AG04449 (cell line): ENCODE data around the gene GHRHR.

Source experiments
- CTCF ChIA-PET: fragments of 350-600 bp; formaldehyde crosslinking; extraction: SDS; loops from one replicate; lab custom pipeline; 2021; ENCODE audit warnings: antibody characterized with exemption; lab: Yijun Ruan, JAX
- POLR2A ChIA-PET: fragments of 400-600, 350-600 bp; formaldehyde crosslinking; extraction: SDS; loops from one replicate; lab custom pipeline; 2020; ENCODE audit warnings: antibody characterized with exemption, inconsistent platforms; lab: Yijun Ruan, JAX
- DNase-seq: peaks from one replicate; pipeline ENCODE4 v3.0.0-alpha.2; 2010; ENCODE audit warnings: low read depth, low spot score
- H3K4me3 ChIP-seq: 2 replicates; pipeline ENCODE4 v1.5.1; 2011; ENCODE audit warnings: low read depth, mild to moderate bottlenecking, control low read depth, low read length
- TF ChIP-seq, protein P1 (sequence below): IDR thresholded peaks from one replicate; pipeline ENCODE4 v1.5.1; 2011; ENCODE audit warnings: mild to moderate bottlenecking, moderate library complexity, low read length, control low read depth, inconsistent platforms; ENCODE audit not compliant: insufficient read depth; ENCODE audit errors: missing control alignments

GHRHR gene

DNA sequence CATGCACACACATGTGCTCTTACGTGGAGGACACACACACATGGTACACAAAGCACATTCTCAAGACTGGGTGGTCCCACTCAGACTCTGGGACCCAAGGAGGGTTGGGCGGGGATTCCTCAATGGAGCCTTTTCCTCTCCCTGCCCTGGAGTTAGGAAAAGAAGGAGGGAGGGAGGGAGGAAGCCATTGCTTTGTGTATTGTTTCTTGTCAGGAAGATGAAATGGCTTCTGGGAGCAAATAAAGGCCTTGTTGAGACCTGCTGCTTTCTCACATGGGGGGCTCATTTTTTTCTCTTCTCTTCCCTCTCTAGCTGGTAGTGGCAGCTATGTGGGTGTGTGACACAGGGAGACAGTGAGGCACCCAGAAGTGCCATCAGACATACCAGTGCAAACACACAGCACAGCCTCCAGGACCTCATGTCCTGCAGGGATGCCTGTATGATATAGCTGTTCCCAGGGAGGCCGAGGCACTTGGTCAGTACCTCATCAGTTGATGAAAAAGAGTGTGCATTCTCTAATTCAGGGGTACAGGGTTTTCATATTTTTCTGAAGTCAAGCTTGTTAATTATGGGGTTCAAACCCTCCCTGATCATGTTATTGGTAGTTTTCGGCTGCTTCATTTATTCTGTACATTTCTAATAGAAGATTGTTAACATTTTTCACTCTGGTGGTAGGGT is 46.4 kb upstream of the GHRHR start:
- TF ChIP-seq, protein P1, sequence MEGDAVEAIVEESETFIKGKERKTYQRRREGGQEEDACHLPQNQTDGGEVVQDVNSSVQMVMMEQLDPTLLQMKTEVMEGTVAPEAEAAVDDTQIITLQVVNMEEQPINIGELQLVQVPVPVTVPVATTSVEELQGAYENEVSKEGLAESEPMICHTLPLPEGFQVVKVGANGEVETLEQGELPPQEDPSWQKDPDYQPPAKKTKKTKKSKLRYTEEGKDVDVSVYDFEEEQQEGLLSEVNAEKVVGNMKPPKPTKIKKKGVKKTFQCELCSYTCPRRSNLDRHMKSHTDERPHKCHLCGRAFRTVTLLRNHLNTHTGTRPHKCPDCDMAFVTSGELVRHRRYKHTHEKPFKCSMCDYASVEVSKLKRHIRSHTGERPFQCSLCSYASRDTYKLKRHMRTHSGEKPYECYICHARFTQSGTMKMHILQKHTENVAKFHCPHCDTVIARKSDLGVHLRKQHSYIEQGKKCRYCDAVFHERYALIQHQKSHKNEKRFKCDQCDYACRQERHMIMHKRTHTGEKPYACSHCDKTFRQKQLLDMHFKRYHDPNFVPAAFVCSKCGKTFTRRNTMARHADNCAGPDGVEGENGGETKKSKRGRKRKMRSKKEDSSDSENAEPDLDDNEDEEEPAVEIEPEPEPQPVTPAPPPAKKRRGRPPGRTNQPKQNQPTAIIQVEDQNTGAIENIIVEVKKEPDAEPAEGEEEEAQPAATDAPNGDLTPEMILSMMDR: no peak
- no peak overlapping the region for H3K4me3 ChIP-seq
- DNase-seq: no peak
- ChIA-PET POLR2A (no interaction called here), CTCF (interaction anchor here (1.3 to 8.5 kb wide), 2 partner anchors 9 to 19 kb away, joined by 4 to 77 read pairs; no protein-coding TSS in a partner anchor)

DNA sequence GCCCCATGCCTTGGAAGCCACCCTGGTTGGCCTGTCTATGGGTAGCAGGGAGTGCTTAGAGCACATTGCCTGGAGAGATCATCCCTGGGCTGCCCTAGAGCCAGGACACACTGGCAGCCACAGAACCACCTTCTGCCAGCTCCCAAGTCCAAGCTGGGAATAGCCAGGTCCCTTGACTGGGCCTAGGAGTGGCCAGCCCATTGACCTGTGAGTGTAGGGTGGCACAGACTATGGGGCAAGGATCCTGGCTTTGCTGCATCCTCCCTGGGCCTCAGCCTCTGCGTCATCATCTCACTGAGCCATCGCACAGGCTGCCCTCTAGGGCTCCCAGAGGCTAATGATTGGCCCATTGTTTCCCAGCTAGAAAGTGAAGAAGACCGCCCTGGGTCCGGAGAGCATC is 45.1 kb upstream of the GHRHR start:
- no peak for DNase-seq
- CTCF ChIA-PET: interaction anchor here (8.5 kb wide), 1 partner anchor 18 kb away, joined by 77 read pairs; no protein-coding TSS in a partner anchor
- TF ChIP-seq, protein P1: no peak

DNA sequence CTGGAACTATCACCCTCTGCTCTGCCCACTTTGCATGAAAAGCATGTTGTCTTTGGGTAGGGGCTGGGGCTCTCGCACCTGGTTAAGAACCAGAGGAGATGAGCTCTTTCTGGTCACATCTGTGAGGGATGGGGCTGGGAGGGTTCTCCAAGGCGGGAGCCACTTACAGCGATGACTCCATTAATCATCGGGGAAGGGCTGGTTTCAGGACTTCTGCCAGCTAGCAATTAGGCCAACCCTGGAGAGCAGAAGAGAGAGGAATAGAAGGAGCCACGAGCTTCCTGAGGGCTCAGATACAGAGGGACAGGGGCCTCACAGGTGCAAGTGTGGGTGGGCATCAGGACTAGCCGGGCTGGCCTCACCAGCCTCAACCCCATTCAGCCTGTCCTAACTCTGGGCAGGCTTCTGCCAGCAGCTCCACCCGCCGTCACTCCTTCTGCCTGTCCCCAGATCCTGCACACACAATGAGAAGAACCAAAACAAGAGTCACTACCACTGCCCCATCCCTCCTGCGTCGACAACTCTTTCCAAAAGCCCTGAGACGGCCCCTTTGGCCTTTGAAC is 43.7 kb upstream of the GHRHR start:
- ChIA-PET CTCF (interaction anchor here (1.2 to 8.5 kb wide), 2 partner anchors 16 to 203 kb away, joined by 6 to 77 read pairs; no protein-coding TSS in a partner anchor), POLR2A (no interaction called here)
- no peak for DNase-seq
- no peak overlapping the region for H3K4me3 ChIP-seq
- TF ChIP-seq, protein P1: no peak

More for the DNA sequence above, 45.1 kb upstream of the GHRHR start:
- POLR2A ChIA-PET: no interaction called here
- H3K4me3 ChIP-seq: no peak overlapping the region

DNA sequence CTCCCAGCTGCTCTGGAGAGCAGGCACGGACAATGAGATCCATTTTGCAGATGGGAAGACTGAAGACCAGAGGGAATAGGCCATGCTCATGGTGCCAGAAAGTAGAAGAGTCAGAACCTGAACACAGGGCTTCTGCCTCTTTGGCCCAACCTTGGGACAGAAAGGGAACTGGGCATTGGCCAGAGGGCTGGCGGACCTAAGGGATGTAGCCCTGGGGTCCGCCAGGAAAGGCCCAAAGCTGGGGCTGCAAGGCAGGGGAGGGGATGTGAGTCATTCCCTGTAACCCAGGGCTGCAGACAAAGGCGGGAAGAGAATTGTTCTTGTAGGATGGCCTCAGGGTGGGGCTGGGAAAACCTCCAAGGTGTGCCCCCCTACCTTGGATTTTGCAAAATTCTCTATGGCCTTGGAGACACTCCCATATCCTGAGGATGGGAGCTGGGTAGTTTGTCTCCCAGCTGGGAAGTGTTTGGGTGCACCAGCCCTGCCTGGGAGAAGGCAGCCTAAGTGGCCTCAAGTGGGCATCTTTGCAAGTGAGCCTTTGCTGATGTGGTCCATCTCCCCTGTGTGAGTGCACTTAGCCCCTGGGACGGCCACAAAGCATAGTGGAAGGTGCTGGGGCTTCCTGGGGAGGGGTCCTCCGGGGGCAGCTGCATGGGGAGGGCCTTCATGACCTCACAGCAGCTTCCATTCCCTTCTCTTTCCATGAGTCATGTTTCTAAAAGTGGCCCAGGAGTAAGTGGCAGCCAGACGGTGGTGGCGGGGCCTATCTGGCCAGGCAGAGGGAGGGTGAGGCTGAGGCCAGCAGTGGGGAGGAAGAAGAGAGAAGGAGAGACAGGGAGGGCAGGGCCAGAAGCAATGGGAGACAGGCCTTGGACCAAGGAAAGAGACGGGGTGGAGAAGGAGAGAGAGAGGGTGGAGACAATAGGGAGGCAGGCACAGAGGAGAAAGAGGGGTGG is 42.9 kb upstream of the GHRHR start:
- no peak for DNase-seq
- no peak overlapping the region for H3K4me3 ChIP-seq
- TF ChIP-seq, protein P1: no peak
- POLR2A ChIA-PET: no interaction called here
- CTCF ChIA-PET: interaction anchor here (1.2 to 8.5 kb wide), 2 partner anchors 15 to 202 kb away, joined by 6 to 77 read pairs; no protein-coding TSS in a partner anchor

DNA sequence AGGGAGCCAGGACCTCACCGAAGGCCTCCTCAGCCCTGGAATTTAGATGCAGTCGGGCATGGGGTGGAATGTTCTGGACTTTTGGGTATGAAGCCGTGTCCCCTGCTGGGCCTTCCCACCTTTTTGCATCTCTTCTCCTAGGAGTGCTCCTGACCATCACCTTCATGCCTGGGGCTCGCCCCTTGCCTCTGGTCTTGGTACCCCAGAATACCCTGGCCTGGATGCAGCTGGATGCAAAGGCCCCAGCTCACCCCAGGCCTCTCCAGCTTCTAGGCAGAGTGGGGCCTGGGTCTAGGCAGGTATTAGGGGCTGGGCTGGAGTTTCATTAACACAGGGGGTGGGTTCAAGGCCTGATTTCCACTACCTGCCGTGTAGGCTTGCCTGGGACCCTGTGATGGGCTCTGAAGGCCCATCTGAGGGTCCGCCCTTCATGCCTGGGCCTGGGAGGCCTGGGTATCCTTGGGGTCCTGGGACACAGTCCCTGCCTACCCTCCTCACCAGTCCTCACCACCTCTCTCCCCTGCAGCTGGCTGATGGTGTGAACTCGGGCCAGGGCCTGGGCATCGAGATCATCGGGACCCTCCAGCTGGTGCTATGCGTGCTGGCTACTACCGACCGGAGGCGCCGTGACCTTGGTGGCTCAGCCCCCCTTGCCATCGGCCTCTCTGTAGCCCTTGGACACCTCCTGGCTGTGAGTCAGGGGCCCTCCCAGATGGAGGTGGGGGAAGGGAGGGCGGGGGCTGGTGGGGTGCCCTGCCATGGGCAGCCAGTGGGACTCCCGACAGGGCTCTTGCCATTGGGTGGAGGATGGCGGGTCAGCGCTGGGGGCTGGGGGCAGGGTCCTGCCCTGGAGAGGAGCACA is 42.0 kb upstream of the GHRHR start:
- POLR2A ChIA-PET: no interaction called here
- no peak for DNase-seq
- H3K4me3 ChIP-seq: no peak overlapping the region
- TF ChIP-seq, protein P1: no peak
- CTCF ChIA-PET: interaction anchor here (8.5 kb wide), 1 partner anchor 15 kb away, joined by 77 read pairs; no protein-coding TSS in a partner anchor
